ENCODE measurements around the gene SLC26A11.
"Not testable (repeated sequence)": the region's sequence is repeated elsewhere in the genome, so short reads cannot be mapped to it uniquely, and the experiment has no call there.

The SLC26A11 gene

DNA sequence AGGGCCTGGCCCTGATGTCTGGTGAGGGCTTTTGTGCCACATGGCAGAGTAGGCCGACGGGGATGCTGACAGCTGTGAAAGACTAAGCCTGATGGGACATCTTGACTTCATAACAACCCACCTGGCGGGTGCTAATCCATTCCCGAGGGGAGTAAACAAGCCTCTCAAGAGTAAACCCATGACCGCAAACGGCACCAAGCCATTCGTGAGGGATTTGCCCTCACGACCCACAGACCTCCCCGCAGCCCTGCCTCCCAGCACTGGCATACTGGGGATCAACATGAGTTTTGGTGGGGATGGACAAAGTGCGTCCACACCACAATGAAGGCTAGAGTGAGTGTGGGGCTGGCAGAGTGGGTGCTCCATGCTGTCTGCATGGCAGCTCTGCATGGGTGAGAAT lies 52.1 kb downstream of the SLC26A11 start:
- TF ChIP-seq CTCF (IDR thresholded peaks at IDR 0.05; ENCODE audit: insufficient read depth, low read length), result no peak
- TF ChIP-seq REST (IDR thresholded peaks at IDR 0.05; ENCODE audit: insufficient replicate concordance, low read depth), result no peak
- no peak for TF ChIP-seq SPI1 (IDR thresholded peaks at IDR 0.05; ENCODE audit: borderline replicate concordance, low read depth)
- no peak for TF ChIP-seq POLR2AphosphoS5 (IDR thresholded peaks at IDR 0.05; ENCODE audit: low read depth)
- TF ChIP-seq GABPA (IDR thresholded peaks at IDR 0.05; ENCODE audit: low read depth), result no peak
- Histone ChIP-seq H3K27ac (replicated peaks) (no peak overlapping the region), H3K4me3 (replicated peaks; ENCODE audit: insufficient read depth, low read length) (no peak overlapping the region), H3K27me3 (ENCODE audit: insufficient read depth, poor library complexity, severe bottlenecking) (no peaks in the 10 kb centered on the region)
- no peak for DNase-seq (ENCODE audit: low read depth in 1 of 2, low spot score in 1 of 2)

- Histone ChIP-seq H3K27me3 (ENCODE audit: insufficient read depth, poor library complexity, severe bottlenecking) (no peaks in the 10 kb centered on the region), H3K4me3 (replicated peaks; ENCODE audit: insufficient read depth, low read length) (no peak overlapping the region), H3K27ac (replicated peaks) (no peak overlapping the region)
- TF ChIP-seq GABPA (IDR thresholded peaks at IDR 0.05; ENCODE audit: low read depth), result no peak
- no peak for TF ChIP-seq POLR2AphosphoS5 (IDR thresholded peaks at IDR 0.05; ENCODE audit: low read depth)
- no peak for TF ChIP-seq CTCF (IDR thresholded peaks at IDR 0.05; ENCODE audit: insufficient read depth, low read length)
- no peak for TF ChIP-seq REST (IDR thresholded peaks at IDR 0.05; ENCODE audit: insufficient replicate concordance, low read depth)
- TF ChIP-seq SPI1 (IDR thresholded peaks at IDR 0.05; ENCODE audit: borderline replicate concordance, low read depth), result no peak
- no peak for DNase-seq (ENCODE audit: low read depth in 1 of 2, low spot score in 1 of 2)
Measured at GRCh38 chr17:80274331-80274730, 54.1 kb downstream of the SLC26A11 start.

DNA sequence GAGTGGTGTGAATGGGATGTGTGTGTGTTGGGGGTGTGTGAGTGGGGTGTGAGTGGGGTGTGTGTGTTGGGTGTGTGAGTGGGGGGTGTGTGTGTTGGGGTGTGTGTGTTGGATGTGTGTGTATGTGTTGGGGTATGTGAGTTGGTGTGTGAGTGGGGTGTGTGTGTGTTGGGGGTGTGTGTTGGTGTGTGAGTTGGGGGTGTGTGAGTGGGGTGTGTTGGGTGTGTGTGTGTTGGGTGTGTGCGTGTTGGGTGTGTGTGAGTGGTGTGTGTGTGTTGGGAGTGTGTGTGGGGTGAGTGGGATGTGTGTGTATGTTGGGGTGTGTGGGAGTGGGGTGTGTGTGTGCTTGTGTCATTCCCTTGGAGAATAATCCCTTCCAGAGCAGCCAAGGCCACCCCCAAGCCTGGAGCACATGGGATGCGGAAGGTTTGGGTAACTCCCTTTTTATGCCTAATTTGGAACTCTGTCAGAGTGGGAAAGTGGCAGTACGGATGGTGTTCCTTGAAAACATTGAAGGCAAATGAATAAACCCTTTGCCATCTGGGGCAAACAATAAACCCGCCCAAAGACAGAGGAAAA lies 54.7 kb downstream of the SLC26A11 start:
- no peaks in the 10 kb centered on the region for H3K27me3 ChIP-seq (ENCODE audit: insufficient read depth, poor library complexity, severe bottlenecking)
- TF ChIP-seq POLR2AphosphoS5 (IDR thresholded peaks at IDR 0.05; ENCODE audit: low read depth), result no peak
- no peak for TF ChIP-seq GABPA (IDR thresholded peaks at IDR 0.05; ENCODE audit: low read depth)
- TF ChIP-seq CTCF (IDR thresholded peaks at IDR 0.05; ENCODE audit: insufficient read depth, low read length), result no peak
- no peak for TF ChIP-seq REST (IDR thresholded peaks at IDR 0.05; ENCODE audit: insufficient replicate concordance, low read depth)
- TF ChIP-seq SPI1 (IDR thresholded peaks at IDR 0.05; ENCODE audit: borderline replicate concordance, low read depth), result no peak
- no peak for DNase-seq (ENCODE audit: low read depth in 1 of 2, low spot score in 1 of 2)
- no peak overlapping the region for H3K4me3 ChIP-seq (replicated peaks; ENCODE audit: insufficient read depth, low read length)
- no peak overlapping the region for H3K27ac ChIP-seq (replicated peaks)

DNA sequence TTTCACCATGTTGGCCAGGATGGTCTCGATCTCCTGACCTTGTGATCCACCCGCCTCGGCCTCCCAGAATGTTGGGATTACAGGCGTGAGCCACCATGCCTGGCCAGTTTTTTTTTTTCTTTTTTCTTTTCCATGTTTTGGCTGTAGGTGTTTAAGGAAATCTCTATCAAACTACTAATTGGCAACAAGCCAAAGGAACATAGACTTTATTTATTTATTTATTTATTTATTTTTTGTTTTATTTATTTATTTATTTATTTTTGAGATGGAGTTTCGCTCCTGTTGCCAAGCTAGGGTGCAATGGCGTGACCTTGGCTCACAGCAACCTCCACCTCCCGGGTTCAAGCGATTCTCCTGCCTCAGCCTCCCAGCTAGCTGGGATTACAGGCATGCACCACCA lies 55.6 kb downstream of the SLC26A11 start:
- not testable (repeated sequence) for H3K27ac ChIP-seq (replicated peaks); H3K27me3 ChIP-seq (ENCODE audit: insufficient read depth, poor library complexity, severe bottlenecking); H3K4me3 ChIP-seq (replicated peaks; ENCODE audit: insufficient read depth, low read length); DNase-seq (ENCODE audit: low read depth in 1 of 2, low spot score in 1 of 2)
